Large intestine (tissue), 3 donors: ENCODE results near the gene PRKAR2B. TPM values are rescaled to one million over a fixed set of nuclear protein-coding genes. Genes with fewer than 3 reads are reported as not detected.

Source experiments
- DNase-seq, 2 donors: peaks; one replicate each; pipeline versions ENCODE4 v3.0.0 to v3.0.0-alpha.2; 2013
- H3K27ac ChIP-seq: one replicate; pipeline ENCODE4 v1.5.1; 2013; ENCODE audit warnings: low read length
- H3K27me3 ChIP-seq: 2 replicates; pipeline ENCODE4 v1.6.1; 2013; ENCODE audit warnings: low read length; ENCODE audit not compliant: control insufficient read depth, insufficient read depth
- H3K36me3 ChIP-seq: 2 replicates; pipeline ENCODE4 v1.6.1; 2013; ENCODE audit warnings: low read length; ENCODE audit not compliant: control insufficient read depth, insufficient read depth
- H3K4me1 ChIP-seq: one replicate; pipeline ENCODE4 v1.6.1; 2013; ENCODE audit warnings: low read length; ENCODE audit not compliant: control insufficient read depth, insufficient read depth
- H3K4me3 ChIP-seq: one replicate; pipeline ENCODE4 v1.5.1; 2013; ENCODE audit warnings: low read length
- H3K9me3 ChIP-seq: one replicate; pipeline ENCODE4 v1.6.1; 2013; ENCODE audit warnings: mild to moderate bottlenecking, low read depth, low read length, moderate library complexity; ENCODE audit not compliant: control insufficient read depth
- WGBS: methylation state at CpG from one replicate; pipeline ENCODE4 v1.1.5; 2013; ENCODE audit warnings: low lambda C conversion rate; ENCODE audit not compliant: insufficient coverage; 5-methylcytosine and 5-hydroxymethylcytosine counted together
- polyA plus RNA-seq: library from polyadenylated mRNA; unstranded; fragments of 120-200 nt; gene quantifications from one replicate; pipeline ENCODE4 v1.2.1, GENCODE V29; 2013

PRKAR2B gene
- polyA plus RNA-seq, 1 donor, result 16.3 TPM

DNA sequence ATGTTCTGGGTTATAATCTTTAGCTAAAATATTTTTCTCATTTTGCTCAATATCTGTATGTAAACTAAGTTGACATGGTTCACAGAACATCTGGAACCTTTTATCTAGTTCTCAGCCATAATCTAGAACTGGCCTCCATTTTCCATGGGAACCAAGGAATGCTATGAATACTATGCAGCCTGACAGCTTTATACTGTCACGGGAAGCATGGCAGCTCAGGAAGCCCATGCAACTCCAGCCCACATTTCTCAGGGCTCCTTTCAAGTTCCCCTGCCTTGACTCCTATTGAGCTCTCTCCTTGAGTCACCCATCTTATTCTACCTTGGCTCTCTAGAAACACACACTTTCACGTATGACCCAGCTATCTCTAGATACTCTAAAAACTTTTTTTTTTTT lies 36.6 kb upstream of the PRKAR2B start:
- WGBS, result 0% methylated on average over 1 of the region's 2 CpGs
- Histone ChIP-seq H3K9me3 (no peaks in the 10 kb centered on the region), H3K27ac (no peak overlapping the region), H3K4me1 (no peaks in the 10 kb centered on the region), H3K27me3 (no peaks in the 10 kb centered on the region), H3K4me3 (no peak overlapping the region), H3K36me3 (no peaks in the 10 kb centered on the region)
- DNase-seq, result no peak

DNA sequence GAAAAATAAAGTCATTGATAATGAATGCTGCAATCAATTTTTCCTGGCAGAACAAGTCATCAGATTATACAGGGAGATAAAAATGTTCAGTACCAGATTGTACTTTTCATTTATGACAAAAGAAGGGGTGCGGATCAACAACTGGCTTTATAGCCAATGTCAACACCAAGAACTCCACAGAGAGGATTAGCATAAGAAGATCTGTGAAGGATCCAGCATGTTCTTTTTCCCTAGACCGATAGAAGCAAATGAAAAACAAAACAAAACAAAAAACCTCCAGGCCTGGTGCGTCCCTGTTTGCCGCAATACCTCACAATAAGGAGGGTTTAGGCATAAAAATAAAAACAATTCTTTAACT lies 34.7 kb upstream of the PRKAR2B start:
- no peaks in the 10 kb centered on the region for H3K36me3 ChIP-seq
- WGBS, result 85% methylated on average over 2 of the region's 4 CpGs
- no peak overlapping the region for H3K27ac ChIP-seq
- H3K9me3 ChIP-seq, result no peaks in the 10 kb centered on the region
- H3K27me3 ChIP-seq, result no peaks in the 10 kb centered on the region
- H3K4me3 ChIP-seq, result no peak overlapping the region
- DNase-seq, result no peak
- H3K4me1 ChIP-seq, result no peaks in the 10 kb centered on the region

DNA sequence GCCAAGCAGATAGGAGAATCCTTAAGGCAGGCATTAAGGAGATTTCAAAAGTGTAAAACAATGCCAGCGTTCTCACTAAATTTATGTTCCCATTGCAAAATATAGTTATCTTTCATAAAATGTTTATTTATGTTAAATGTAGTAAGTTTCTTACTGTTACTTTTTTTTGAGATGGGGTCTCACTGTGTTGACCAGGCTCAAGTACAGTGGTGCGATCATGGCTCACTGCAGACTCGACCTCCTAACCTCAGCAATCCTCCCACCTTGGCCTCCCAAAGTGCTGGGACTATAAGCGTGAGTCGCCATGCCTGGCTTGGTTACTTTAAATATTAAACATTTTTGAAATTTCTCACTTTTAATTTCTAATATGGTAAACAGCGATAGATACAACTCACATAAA lies 31.8 kb upstream of the PRKAR2B start:
- no peaks in the 10 kb centered on the region for H3K27me3 ChIP-seq
- H3K4me1 ChIP-seq, result no peaks in the 10 kb centered on the region
- H3K4me3 ChIP-seq, result no peak overlapping the region
- no peak overlapping the region for H3K27ac ChIP-seq
- no peaks in the 10 kb centered on the region for H3K9me3 ChIP-seq
- H3K36me3 ChIP-seq, result no peaks in the 10 kb centered on the region
- 93% methylated on average over 2 of the region's 6 CpGs for WGBS
- no peak for DNase-seq

DNA sequence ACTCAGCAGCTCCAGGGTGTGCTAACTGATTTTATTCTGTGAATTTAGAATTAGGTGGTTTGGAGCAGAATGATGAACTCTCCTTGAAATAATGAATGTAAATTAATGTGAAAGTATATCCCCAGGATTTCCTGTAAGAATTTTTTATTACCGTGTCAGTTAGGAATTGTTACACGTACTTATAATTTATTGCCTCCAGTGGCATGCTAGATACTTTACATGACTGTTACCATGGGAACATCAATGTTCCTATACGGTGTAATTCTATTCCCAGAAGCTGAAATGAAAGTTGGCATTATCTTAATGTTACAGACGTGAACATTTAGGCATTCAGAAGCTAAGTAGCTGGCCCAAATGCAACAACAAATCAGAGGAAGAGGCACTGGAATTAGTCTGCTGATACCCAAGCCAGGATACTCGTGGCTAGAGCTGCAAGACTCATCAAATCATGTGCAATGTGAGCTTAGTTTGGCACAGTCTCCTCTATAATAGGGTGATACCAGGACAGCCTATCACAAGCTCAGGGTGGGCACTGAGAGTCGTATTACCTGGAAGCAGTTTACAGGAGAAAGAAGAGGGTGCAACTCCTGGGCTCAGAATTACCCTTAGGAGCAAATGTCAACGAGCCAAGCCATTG lies 30.0 kb upstream of the PRKAR2B start:
- no peaks in the 10 kb centered on the region for H3K27me3 ChIP-seq
- no peak for DNase-seq
- H3K9me3 ChIP-seq, result no peaks in the 10 kb centered on the region
- WGBS, result no CpG with 5 or more reads among the region's 7 CpGs
- no peak overlapping the region for H3K27ac ChIP-seq
- H3K4me1 ChIP-seq, result no peaks in the 10 kb centered on the region
- no peak overlapping the region for H3K4me3 ChIP-seq
- no peaks in the 10 kb centered on the region for H3K36me3 ChIP-seq

GRCh38 chr7:107016312-107016711 lies 28.2 kb upstream of the PRKAR2B start:
- H3K4me3 ChIP-seq, result no peak overlapping the region
- no peaks in the 10 kb centered on the region for H3K4me1 ChIP-seq
- DNase-seq, result no peak
- 80% methylated on average over 1 of the region's 4 CpGs for WGBS
- no peak overlapping the region for H3K27ac ChIP-seq
- no peaks in the 10 kb centered on the region for H3K36me3 ChIP-seq
- H3K27me3 ChIP-seq, result peaks cover 2% of the 10 kb centered on the region
- no peaks in the 10 kb centered on the region for H3K9me3 ChIP-seq

- Histone ChIP-seq H3K4me3 (no peak overlapping the region), H3K27ac (no peak overlapping the region), H3K27me3 (peaks cover 2% of the 10 kb centered on the region), H3K9me3 (no peaks in the 10 kb centered on the region), H3K4me1 (no peaks in the 10 kb centered on the region), H3K36me3 (no peaks in the 10 kb centered on the region)
- DNase-seq, result no peak
- 100% methylated on average over 1 of the region's 2 CpGs for WGBS
These were observed 26.4 kb upstream of the PRKAR2B start for GRCh38 chr7:107017965-107018719.

- Histone ChIP-seq H3K27me3 (peaks cover 2% of the 10 kb centered on the region), H3K36me3 (no peaks in the 10 kb centered on the region), H3K4me1 (no peaks in the 10 kb centered on the region), H3K9me3 (no peaks in the 10 kb centered on the region), H3K4me3 (no peak overlapping the region), H3K27ac (no peak overlapping the region)
- WGBS, result 75% methylated on average over 5 of the region's 5 CpGs
- DNase-seq, result no peak
These were observed 24.1 kb upstream of the PRKAR2B start for GRCh38 chr7:107020400-107020799.

GRCh38 chr7:107021600-107021999 lies 22.9 kb upstream of the PRKAR2B start:
- Histone ChIP-seq H3K36me3 (no peaks in the 10 kb centered on the region), H3K4me3 (no peak overlapping the region), H3K27ac (no peak overlapping the region), H3K4me1 (no peaks in the 10 kb centered on the region), H3K27me3 (peaks cover 2% of the 10 kb centered on the region), H3K9me3 (no peaks in the 10 kb centered on the region)
- no peak for DNase-seq
- WGBS, result 100% methylated on average over 1 of the region's 3 CpGs

GRCh38 chr7:107023522-107024151 lies 20.9 kb upstream of the PRKAR2B start:
- Histone ChIP-seq H3K4me1 (no peaks in the 10 kb centered on the region), H3K36me3 (no peaks in the 10 kb centered on the region), H3K27me3 (peaks cover 2% of the 10 kb centered on the region), H3K9me3 (no peaks in the 10 kb centered on the region), H3K27ac (no peak overlapping the region), H3K4me3 (no peak overlapping the region)
- no peak for DNase-seq

GRCh38 chr7:107024906-107025305 lies 19.6 kb upstream of the PRKAR2B start:
- peaks cover 1% of the 10 kb centered on the region for H3K27me3 ChIP-seq
- 100% methylated on average over 2 of the region's 2 CpGs for WGBS
- H3K36me3 ChIP-seq, result no peaks in the 10 kb centered on the region
- no peak for DNase-seq
- H3K9me3 ChIP-seq, result no peaks in the 10 kb centered on the region
- H3K4me3 ChIP-seq, result no peak overlapping the region
- H3K4me1 ChIP-seq, result no peaks in the 10 kb centered on the region
- H3K27ac ChIP-seq, result no peak overlapping the region
